Gastroesophageal sphincter (tissue), 4 donors: ENCODE data around the gene QSOX1. TPM values are rescaled to one million over a fixed set of nuclear protein-coding genes. Genes with fewer than 3 reads are reported as not detected.

ENCODE experiments used
- ATAC-seq: fragments of 150-250 bp; one replicate; pipeline ENCODE4 v1.9.1; 2016; ENCODE audit warnings: mild to moderate bottlenecking, moderate library complexity
- H3K27ac ChIP-seq, 4 donors: fragments of 200-600 bp; sonication (generic) in 3 of 4; 1 replicate in 3 of 4; 2 replicates in 1 of 4; pipeline ENCODE4 v1.5.1; 2016 to 2019
- H3K27me3 ChIP-seq: fragments of 200-600 bp; sonication (generic); one replicate; pipeline ENCODE4 v1.5.1; 2019
- H3K36me3 ChIP-seq, 2 donors: fragments of 200-600 bp; sonication (generic); one replicate each; pipeline ENCODE4 v1.5.1; 2019; ENCODE audit warnings: control low read depth in 1 of 2
- H3K4me1 ChIP-seq, 3 donors: fragments of 200-600 bp; sonication (generic); 1 replicate in 2 of 3; 2 replicates in 1 of 3; pipeline ENCODE4 v1.5.1; 2016 to 2019; ENCODE audit warnings: control low read depth in 2 of 3
- H3K4me3 ChIP-seq, 2 donors: fragments of 200-600 bp; sonication (generic); one replicate each; pipeline ENCODE4 v1.5.1; 2019; ENCODE audit warnings: mild to moderate bottlenecking in 1 of 2, moderate library complexity in 1 of 2
- H3K9me3 ChIP-seq, 3 donors: fragments of 200-600 bp; sonication (generic); one replicate each; pipeline ENCODE4 v1.5.1; 2017 to 2019; ENCODE audit warnings: control low read depth in 2 of 3
- EP300 ChIP-seq: sonication (generic); formaldehyde crosslinking; IDR thresholded peaks from one replicate; pipeline ENCODE4 v1.6.1; 2017; ENCODE audit warnings: antibody characterized with exemption, mild to moderate bottlenecking
- POLR2A ChIP-seq, 2 donors: fragments of 450-650 bp; IDR thresholded peaks; one replicate each; pipeline ENCODE4 v1.6.1; 2017; ENCODE audit warnings: antibody characterized with exemption in 2 of 2, mild to moderate bottlenecking in 2 of 2, moderate library complexity in 1 of 2
- POLR2AphosphoS5 ChIP-seq: sonication (generic); formaldehyde crosslinking; IDR thresholded peaks from one replicate; pipeline ENCODE4 v1.6.1; 2017; ENCODE audit warnings: antibody characterized with exemption
- WGBS, 2 donors: methylation state at CpG; one replicate each; pipeline ENCODE4 v1.1.5; 2018; ENCODE audit warnings: low coverage in 1 of 2; 5-methylcytosine and 5-hydroxymethylcytosine counted together
- total RNA-seq, 4 donors: library from RNA; depleted of rRNA; stranded (reverse); fragments of >200 nt; gene quantifications; one replicate each; pipeline ENCODE4 v1.1.0, GENCODE V29; 2016
- TF ChIP-seq, protein P1 (sequence below), 4 experiments: fragments of 200-600 bp in 2 of 4; fragments of 450-650 bp in 2 of 4; sonication (generic) in 1 of 4; IDR thresholded peaks; one replicate each; pipeline ENCODE4 v1.5.1; 2017 to 2019; ENCODE audit warnings: antibody characterized with exemption in 4 of 4, mild to moderate bottlenecking in 2 of 4, moderate library complexity in 2 of 4

QSOX1 gene
- total RNA-seq, 4 donors from 2014 or later, result 71.5 to 132 (median 106) TPM

DNA sequence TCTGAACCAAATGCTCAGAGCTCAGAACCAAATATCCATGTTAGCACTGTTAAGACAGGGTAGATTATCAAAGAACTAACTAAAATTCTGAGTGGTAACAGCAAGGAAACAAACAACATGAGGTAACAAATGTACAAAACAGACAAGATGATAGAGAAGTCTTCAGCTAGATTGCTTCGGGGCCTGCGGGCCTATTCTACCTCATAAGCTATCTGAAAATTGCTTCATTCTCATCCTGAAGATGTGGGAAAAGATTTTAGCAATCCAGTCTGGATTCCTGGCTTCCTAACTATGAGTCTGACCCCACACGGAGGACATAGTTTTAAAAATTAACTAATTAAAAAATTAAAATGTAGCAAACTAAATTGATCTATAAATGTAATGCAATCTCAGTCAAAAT lies 9.2 kb upstream of the QSOX1 start:
- no peak overlapping the region for H3K4me3 ChIP-seq
- H3K9me3 ChIP-seq, result no peaks in the 10 kb centered on the region
- H3K4me1 ChIP-seq, result no peaks in the 10 kb centered on the region
- TF ChIP-seq POLR2AphosphoS5 (no peak), EP300 (no peak), POLR2A (IDR thresholded peaks at IDR 0.05) (no peak)
- TF ChIP-seq, protein P1, sequence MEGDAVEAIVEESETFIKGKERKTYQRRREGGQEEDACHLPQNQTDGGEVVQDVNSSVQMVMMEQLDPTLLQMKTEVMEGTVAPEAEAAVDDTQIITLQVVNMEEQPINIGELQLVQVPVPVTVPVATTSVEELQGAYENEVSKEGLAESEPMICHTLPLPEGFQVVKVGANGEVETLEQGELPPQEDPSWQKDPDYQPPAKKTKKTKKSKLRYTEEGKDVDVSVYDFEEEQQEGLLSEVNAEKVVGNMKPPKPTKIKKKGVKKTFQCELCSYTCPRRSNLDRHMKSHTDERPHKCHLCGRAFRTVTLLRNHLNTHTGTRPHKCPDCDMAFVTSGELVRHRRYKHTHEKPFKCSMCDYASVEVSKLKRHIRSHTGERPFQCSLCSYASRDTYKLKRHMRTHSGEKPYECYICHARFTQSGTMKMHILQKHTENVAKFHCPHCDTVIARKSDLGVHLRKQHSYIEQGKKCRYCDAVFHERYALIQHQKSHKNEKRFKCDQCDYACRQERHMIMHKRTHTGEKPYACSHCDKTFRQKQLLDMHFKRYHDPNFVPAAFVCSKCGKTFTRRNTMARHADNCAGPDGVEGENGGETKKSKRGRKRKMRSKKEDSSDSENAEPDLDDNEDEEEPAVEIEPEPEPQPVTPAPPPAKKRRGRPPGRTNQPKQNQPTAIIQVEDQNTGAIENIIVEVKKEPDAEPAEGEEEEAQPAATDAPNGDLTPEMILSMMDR (IDR thresholded peaks at IDR 0.05), result no peak
- H3K27me3 ChIP-seq, result peaks cover 6% of the 10 kb centered on the region
- H3K27ac ChIP-seq, result no peak overlapping the region
- WGBS, 2 donors, result 82 to 85% methylated on average over 3 of the region's 3 CpGs
- no peaks in the 10 kb centered on the region for H3K36me3 ChIP-seq
- no peak for ATAC-seq

DNA sequence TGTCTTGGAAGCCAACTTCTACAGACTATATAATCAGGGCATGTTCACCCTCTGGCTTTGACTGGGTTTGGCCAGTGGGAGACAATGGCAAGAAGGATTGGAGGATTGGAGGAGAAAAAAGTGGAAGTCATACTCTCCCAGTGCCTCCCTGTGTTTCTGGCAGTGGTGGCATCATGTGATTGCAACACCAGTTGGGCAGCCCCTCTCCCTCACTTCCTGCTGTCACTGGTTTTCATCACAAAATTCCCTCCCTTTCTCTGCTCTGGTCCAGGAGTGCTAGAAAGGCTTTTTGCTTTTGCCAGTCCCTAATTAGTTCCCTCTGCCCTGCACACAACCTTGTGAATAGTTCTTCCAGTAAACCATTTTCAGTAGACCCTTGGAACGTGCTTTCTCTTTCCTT lies 3.7 kb upstream of the QSOX1 start:
- Histone ChIP-seq H3K9me3 (no peaks in the 10 kb centered on the region), H3K4me1 (peaks cover 0 to 15% (median 4%) of the 10 kb centered on the region in 3 donors), H3K27me3 (peaks cover 6% of the 10 kb centered on the region), H3K4me3 (no peak overlapping the region), H3K36me3 (no peaks in the 10 kb centered on the region), H3K27ac (no peak overlapping the region)
- no peak for ATAC-seq
- TF ChIP-seq POLR2AphosphoS5 (no peak), EP300 (no peak), POLR2A (IDR thresholded peaks at IDR 0.05) (no peak)
- TF ChIP-seq, protein P1 (IDR thresholded peaks at IDR 0.05), result no peak
- WGBS, 2 donors, result 36% methylated on average over 1 of the region's 1 CpG; no CpG with 5 or more reads in 1 of the 2 donors

DNA sequence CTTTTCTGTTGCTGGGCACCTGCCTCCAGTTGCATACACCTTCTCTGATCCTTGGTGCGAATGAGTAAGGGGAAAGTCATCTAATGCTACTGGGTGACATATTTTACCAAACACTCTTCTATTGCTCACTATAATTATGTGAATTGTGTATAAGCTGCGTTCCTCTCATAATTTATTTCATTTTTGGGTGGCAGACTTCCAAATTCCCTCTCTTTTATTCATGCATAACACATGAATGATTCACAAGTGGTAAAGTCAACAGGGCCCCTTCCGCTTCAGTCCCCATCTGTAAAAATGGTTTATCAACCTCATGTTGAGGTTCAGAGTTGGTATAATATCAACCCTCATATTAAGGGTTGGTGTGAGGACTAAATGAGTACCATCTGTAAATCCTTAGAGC lies 3.2 kb upstream of the QSOX1 start:
- Histone ChIP-seq H3K36me3 (no peaks in the 10 kb centered on the region), H3K4me1 (peaks cover 0 to 20% (median 4%) of the 10 kb centered on the region in 3 donors), H3K27me3 (peaks cover 6% of the 10 kb centered on the region), H3K9me3 (no peaks in the 10 kb centered on the region), H3K27ac (no peak overlapping the region), H3K4me3 (no peak overlapping the region)
- WGBS, 2 donors, result 41 to 47% methylated on average over 2 to 3 of the region's 3 CpGs
- TF ChIP-seq POLR2A (IDR thresholded peaks at IDR 0.05) (no peak), EP300 (no peak), POLR2AphosphoS5 (no peak)
- TF ChIP-seq, protein P1 (IDR thresholded peaks at IDR 0.05), result no peak
- ATAC-seq, result no peak

DNA sequence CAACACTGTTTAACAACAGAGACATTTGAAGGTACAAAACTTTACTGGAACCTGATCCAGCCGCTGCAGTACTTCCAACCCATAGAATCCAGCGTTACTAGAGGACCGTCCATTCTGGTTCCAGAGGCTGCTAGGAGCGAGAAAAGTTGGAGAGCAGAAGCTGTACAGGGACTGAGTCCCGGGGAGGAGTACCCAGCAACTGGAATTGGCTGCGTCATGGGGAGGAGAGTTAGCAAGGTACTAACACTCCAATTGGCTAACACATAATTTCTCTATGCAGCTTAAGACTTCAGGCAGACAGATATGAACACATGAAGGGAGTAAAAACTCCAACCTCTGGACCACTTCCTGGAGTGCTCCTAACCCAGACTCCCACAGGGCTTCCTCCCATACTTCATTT lies 2.1 kb upstream of the QSOX1 start:
- no peak for TF ChIP-seq POLR2A (IDR thresholded peaks at IDR 0.05)
- Histone ChIP-seq H3K27me3 (peaks cover 6% of the 10 kb centered on the region), H3K4me1 (peaks cover 0 to 31% (median 4%) of the 10 kb centered on the region in 3 donors), H3K9me3 (no peaks in the 10 kb centered on the region), H3K36me3 (no peaks in the 10 kb centered on the region), H3K27ac (no peak overlapping the region), H3K4me3 (no peak overlapping the region)
- WGBS, 2 donors, result 93% methylated on average over 5 of the region's 6 CpGs; no CpG with 5 or more reads in 1 of the 2 donors
- ATAC-seq, result no peak

DNA sequence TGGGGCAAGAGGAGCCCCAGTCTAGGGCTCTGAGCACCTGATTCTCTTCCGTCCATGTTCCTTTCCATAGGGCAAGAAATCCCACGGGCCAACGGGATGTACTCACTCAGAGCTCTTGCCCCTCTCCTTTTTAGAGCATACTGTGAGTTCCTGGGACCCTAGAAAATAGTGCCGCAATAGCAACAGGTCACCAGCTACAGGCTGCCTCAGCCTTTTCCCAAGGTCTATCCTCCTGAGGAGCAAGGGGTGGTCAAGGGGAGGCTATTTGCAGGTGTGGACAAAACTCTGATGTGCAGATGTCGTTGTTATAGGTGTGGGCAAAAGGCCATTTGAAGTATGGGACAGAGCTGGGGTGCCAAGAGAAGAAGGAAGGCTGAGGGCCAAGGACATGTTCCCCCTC lies 1.6 kb upstream of the QSOX1 start:
- TF ChIP-seq, protein P1 (IDR thresholded peaks at IDR 0.05), result no peak
- TF ChIP-seq EP300 (no peak), POLR2A (IDR thresholded peaks at IDR 0.05) (no peak), POLR2AphosphoS5 (no peak)
- ATAC-seq, result no peak
- H3K4me1 ChIP-seq, result peaks cover 0 to 36% (median 6%) of the 10 kb centered on the region in 3 donors
- no peaks in the 10 kb centered on the region for H3K9me3 ChIP-seq
- H3K36me3 ChIP-seq, result no peaks in the 10 kb centered on the region
- H3K27ac ChIP-seq, result no peak overlapping the region
- 91 to 94% methylated on average over 3 to 5 of the region's 5 CpGs for WGBS, 2 donors
- H3K27me3 ChIP-seq, result peaks cover 6% of the 10 kb centered on the region
- H3K4me3 ChIP-seq, result no peak overlapping the region
